ENCODE data around the gene WDR20.

The WDR20 gene

DNA sequence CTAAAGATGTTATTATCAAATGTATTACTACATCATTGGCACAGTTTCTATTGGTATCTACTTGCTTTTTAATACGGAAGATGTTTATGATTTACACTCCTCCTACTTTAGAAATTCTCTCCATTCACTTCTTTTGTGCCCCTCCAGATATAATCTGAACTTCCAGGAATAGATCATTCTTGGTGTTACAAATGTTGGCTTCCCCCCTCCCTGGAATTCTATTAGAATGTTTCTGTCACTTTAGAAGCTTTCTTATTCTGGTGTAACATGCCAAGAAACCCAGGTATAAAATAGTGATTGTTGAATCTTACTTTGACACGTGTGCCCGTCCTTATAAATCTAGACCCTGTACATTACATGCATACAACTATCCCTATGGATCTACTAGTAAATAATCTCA is 1.2 kb upstream of the WDR20 start:
- TF ChIP-seq CTCF (conservative IDR thresholded peaks at IDR 0.05; ENCODE audit: low read length) = no peak
- H3K4me3 ChIP-seq (ENCODE audit: low read length) = peak overlapping the region; percentile 93
- no peak for DNase-seq (ENCODE audit: low read depth)

DNA sequence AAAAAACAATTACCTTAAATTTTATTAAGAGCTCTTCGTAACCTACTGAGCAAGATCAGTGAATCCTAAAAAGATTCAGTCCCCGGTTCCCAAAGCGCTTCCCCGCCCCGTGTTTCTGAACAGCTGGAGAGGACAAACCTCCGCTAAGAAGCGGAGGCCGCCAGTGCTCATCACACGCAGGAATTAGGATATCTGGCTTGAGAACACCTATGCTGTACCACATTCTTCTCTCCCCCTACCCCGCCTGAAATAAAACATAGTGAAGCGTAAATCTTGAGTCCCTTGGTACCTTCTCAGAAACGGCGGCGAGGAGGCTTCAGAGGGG is 774 bp upstream of the WDR20 start:
- H3K4me3 ChIP-seq (ENCODE audit: low read length) = peak overlapping the region; percentile 93
- DNase-seq (ENCODE audit: low read depth) = no peak
- TF ChIP-seq CTCF (conservative IDR thresholded peaks at IDR 0.05; ENCODE audit: low read length) = no peak

- no peak for TF ChIP-seq CTCF (conservative IDR thresholded peaks at IDR 0.05; ENCODE audit: low read length)
- DNase-seq (ENCODE audit: low read depth) = peak; percentile 28
- peak overlapping the region; percentile 93 for H3K4me3 ChIP-seq (ENCODE audit: low read length)
These were observed 491 bp downstream of the WDR20 start for GRCh38 chr14:102140027-102140749.

DNA sequence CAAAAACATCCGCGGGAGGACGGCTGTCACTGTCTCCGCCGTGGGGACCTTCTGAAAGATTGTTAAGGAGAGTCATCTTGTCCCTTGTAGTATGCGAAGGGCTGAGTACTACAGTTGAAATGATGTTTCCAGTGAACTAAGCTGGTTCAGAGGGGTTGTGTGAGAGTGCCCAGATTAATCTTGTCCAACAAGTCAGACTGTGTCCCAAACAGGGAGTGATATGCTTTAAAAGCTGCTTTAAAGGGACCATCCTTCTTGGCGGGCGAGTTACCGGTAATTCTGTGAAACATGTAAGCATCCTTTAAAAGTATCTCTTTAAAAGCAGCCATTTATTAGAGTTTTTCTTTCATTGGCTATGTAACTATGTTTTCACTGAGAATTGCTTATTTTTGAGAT is 1.1 kb downstream of the WDR20 start:
- H3K4me3 ChIP-seq (ENCODE audit: low read length) = peak overlapping the region; percentile 93
- TF ChIP-seq CTCF (conservative IDR thresholded peaks at IDR 0.05; ENCODE audit: low read length) = no peak
- peak; percentile 6 for DNase-seq (ENCODE audit: low read depth)

- no peak overlapping the region for H3K4me3 ChIP-seq (ENCODE audit: low read length)
- no peak for DNase-seq (ENCODE audit: low read depth)
- no peak for TF ChIP-seq CTCF (conservative IDR thresholded peaks at IDR 0.05; ENCODE audit: low read length)
These were observed 2.1 kb downstream of the WDR20 start for GRCh38 chr14:102141797-102142196.

DNA sequence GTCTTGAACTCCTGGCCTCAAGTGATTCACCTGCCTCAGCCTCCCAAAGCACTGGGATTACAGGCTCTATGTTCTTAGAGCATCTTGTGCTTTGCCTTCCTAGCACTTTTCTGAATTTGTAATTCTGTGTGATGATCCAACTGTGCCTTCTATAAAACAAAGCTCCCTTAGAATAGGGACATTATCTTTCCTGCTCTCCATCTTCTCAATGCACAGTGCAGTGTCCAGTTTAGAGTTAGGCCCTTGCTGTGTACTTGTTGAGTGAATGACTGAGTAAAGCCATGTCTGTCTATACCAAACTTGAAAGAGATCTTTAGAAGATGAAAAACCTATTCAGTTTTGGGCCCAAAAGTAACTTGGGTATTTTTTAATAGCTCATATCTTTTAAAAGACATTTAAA is 5.2 kb downstream of the WDR20 start:
- no peak for DNase-seq (ENCODE audit: low read depth)
- no peak for TF ChIP-seq CTCF (conservative IDR thresholded peaks at IDR 0.05; ENCODE audit: low read length)
- no peak overlapping the region for H3K4me3 ChIP-seq (ENCODE audit: low read length)

- TF ChIP-seq CTCF (conservative IDR thresholded peaks at IDR 0.05; ENCODE audit: low read length) = no peak
- no peak overlapping the region for H3K4me3 ChIP-seq (ENCODE audit: low read length)
- no peak for DNase-seq (ENCODE audit: low read depth)
These were observed 5.7 kb downstream of the WDR20 start for GRCh38 chr14:102145395-102145794.
